Hepatocyte (in vitro differentiated cells): ENCODE measurements around the gene MRNIP. TPM values are rescaled to one million over a fixed set of nuclear protein-coding genes. Genes with fewer than 3 reads are reported as not detected.
A peak's percentile ranks its signal among the peaks of the same experiment; 100 is the strongest.

Experiments used
- DNase-seq: peaks from one replicate; pipeline ENCODE4 v3.0.0-alpha.2; 2016; ENCODE audit warnings: low spot score
- H2AFZ ChIP-seq: fragments of 200-600 bp; sonication (generic); 2 replicates; pipeline ENCODE4 v1.6.0; 2016; ENCODE audit warnings: antibody characterized with exemption, mild to moderate bottlenecking
- H3K27ac ChIP-seq: fragments of 200-600 bp; sonication (generic); 2 replicates; pipeline ENCODE4 v1.5.1; 2016; ENCODE audit warnings: mild to moderate bottlenecking
- H3K27me3 ChIP-seq: fragments of 200-600 bp; sonication (generic); 2 replicates; pipeline ENCODE4 v1.6.1; 2016
- H3K36me3 ChIP-seq: fragments of 200-600 bp; sonication (generic); replicated peaks from 2 replicates; pipeline ENCODE4 v1.5.1; 2016; ENCODE audit warnings: low read depth; ENCODE audit not compliant: insufficient read depth
- H3K4me1 ChIP-seq: fragments of 200-600 bp; sonication (generic); 2 replicates; pipeline ENCODE4 v1.5.1; 2016; ENCODE audit warnings: mild to moderate bottlenecking, moderate library complexity; ENCODE audit not compliant: insufficient read depth
- H3K4me2 ChIP-seq: fragments of 200-600 bp; sonication (generic); 2 replicates; pipeline ENCODE4 v1.6.0; 2016
- H3K4me3 ChIP-seq: fragments of 200-600 bp; sonication (generic); 2 replicates; pipeline ENCODE4 v1.5.1; 2016; ENCODE audit warnings: mild to moderate bottlenecking
- H3K79me2 ChIP-seq: fragments of 200-600 bp; sonication (generic); 2 replicates; pipeline ENCODE4 v1.6.0; 2017; ENCODE audit warnings: mild to moderate bottlenecking
- H3K9me2 ChIP-seq: fragments of 200-600 bp; sonication (generic); replicated peaks from 2 replicates; pipeline ENCODE4 v1.6.0; 2017; ENCODE audit warnings: mild to moderate bottlenecking; ENCODE audit not compliant: insufficient read depth
- H3K9me3 ChIP-seq: fragments of 200-600 bp; sonication (generic); 2 replicates; pipeline ENCODE4 v1.5.1; 2016; ENCODE audit warnings: low read depth, mild to moderate bottlenecking
- H4K20me1 ChIP-seq: fragments of 200-600 bp; sonication (generic); 2 replicates; pipeline ENCODE4 v1.6.0; 2016; ENCODE audit warnings: mild to moderate bottlenecking; ENCODE audit not compliant: insufficient read depth, poor library complexity, severe bottlenecking
- CTCF ChIP-seq: fragments of 200-600 bp; sonication (generic); IDR thresholded peaks from 2 replicates; pipeline ENCODE4 v1.5.1; 2016; ENCODE audit warnings: antibody characterized with exemption, mild to moderate bottlenecking; ENCODE audit not compliant: poor library complexity
- EZH2 ChIP-seq: fragments of 200-600 bp; sonication (generic); IDR thresholded peaks from 2 replicates; pipeline ENCODE4 v1.6.1; 2016; ENCODE audit warnings: antibody characterized with exemption, mild to moderate bottlenecking, borderline replicate concordance
- EZH2phosphoT487 ChIP-seq: fragments of 200-600 bp; sonication (generic); IDR thresholded peaks from one replicate; pipeline ENCODE4 v1.6.1; 2018; ENCODE audit warnings: antibody characterized with exemption, mild to moderate bottlenecking, low read depth, moderate library complexity; ENCODE audit not compliant: unreplicated experiment, severe bottlenecking
- WGBS: methylation state at CpG from one replicate; pipeline ENCODE4 v1.1.6; 2016; ENCODE audit warnings: low lambda C conversion rate; ENCODE audit errors: missing lambda C conversion rate; 5-methylcytosine and 5-hydroxymethylcytosine counted together
- polyA plus RNA-seq: library from polyadenylated mRNA; unstranded; fragments of >200 nt; fragmentation: Nextera tagmentation; extraction: Ambion mirVana; gene quantifications from 2 replicates; pipeline ENCODE4 v1.2.1, GENCODE V29; 2016
- total RNA-seq: library from RNA; depleted of rRNA; stranded (reverse); fragments of >200 nt; gene quantifications from 2 replicates; pipeline ENCODE4 v1.2.3, GENCODE V29; 2014

Gene MRNIP
- total and polyA plus RNA-seq, 2 experiments from 2014 or later = 21.2 to 28.5 TPM

GRCh38 chr5:179812997-179813607, 45.5 kb downstream of the MRNIP start:
- Histone ChIP-seq H3K4me3 (no peak overlapping the region), H3K4me1 (peaks cover 11% of the 10 kb centered on the region), H3K36me3 (no peaks in the 10 kb centered on the region), H3K4me2 (no peak overlapping the region), H4K20me1 (no peaks in the 10 kb centered on the region), H3K79me2 (peaks cover 15% of the 10 kb centered on the region), H3K9me2 (no peaks in the 10 kb centered on the region), H3K27me3 (no peaks in the 10 kb centered on the region), H2AFZ (no peak overlapping the region), H3K9me3 (no peaks in the 10 kb centered on the region), H3K27ac (no peak overlapping the region)
- 88% methylated on average over 5 of the region's 5 CpGs for WGBS
- no peak for DNase-seq
- no peak for TF ChIP-seq CTCF
- no peak for TF ChIP-seq EZH2
- TF ChIP-seq EZH2phosphoT487 = no peak

GRCh38 chr5:179812135-179812825, 46.3 kb downstream of the MRNIP start:
- 96% methylated on average over 27 of the region's 27 CpGs for WGBS
- H3K4me2 ChIP-seq = no peak overlapping the region
- H3K27me3 ChIP-seq = no peaks in the 10 kb centered on the region
- H3K79me2 ChIP-seq = peaks cover 20% of the 10 kb centered on the region
- H4K20me1 ChIP-seq = no peaks in the 10 kb centered on the region
- no peaks in the 10 kb centered on the region for H3K36me3 ChIP-seq
- no peak for DNase-seq
- H3K4me1 ChIP-seq = peaks cover 10% of the 10 kb centered on the region
- H2AFZ ChIP-seq = no peak overlapping the region
- no peak for TF ChIP-seq CTCF
- no peak for TF ChIP-seq EZH2phosphoT487
- no peak for TF ChIP-seq EZH2
- no peak overlapping the region for H3K27ac ChIP-seq
- no peak overlapping the region for H3K4me3 ChIP-seq
- H3K9me2 ChIP-seq = no peaks in the 10 kb centered on the region
- H3K9me3 ChIP-seq = no peaks in the 10 kb centered on the region

- H3K4me1 ChIP-seq = peaks cover 36% of the 10 kb centered on the region
Observed at GRCh38 chr5:179806250-179807048, 52.2 kb downstream of the MRNIP start, which contains the start of gene MGAT4B. Gene MGAT4B, minus strand, starts transcription at chr5:179806866. Its CDS starts 283 bp downstream, at chr5:179806583.

More at GRCh38 chr5:179806250-179807048, 52.2 kb downstream of the MRNIP start, which contains the start of gene MGAT4B:
- Histone ChIP-seq H3K9me2 (no peaks in the 10 kb centered on the region), H2AFZ (peak within 1 kb of the TSS; percentile 97), H3K27me3 (no peaks in the 10 kb centered on the region), H3K79me2 (peaks cover 64% of the 10 kb centered on the region), H3K36me3 (no peaks in the 10 kb centered on the region), H3K4me2 (peak within 1 kb of the TSS; percentile 99), H3K27ac (peak within 1 kb of the TSS; percentile 99), H4K20me1 (peaks cover 41% of the 10 kb centered on the region), H3K9me3 (no peaks in the 10 kb centered on the region), H3K4me3 (peak within 1 kb of the TSS; percentile 100)
- TF ChIP-seq EZH2phosphoT487 = no peak
- no peak for TF ChIP-seq CTCF
- TF ChIP-seq EZH2 = no peak
- 1% methylated on average over 27 of the region's 108 CpGs for WGBS
- DNase-seq = peak; percentile 94
